Mesenchymal stem cell (in vitro differentiated cells and primary cell): ENCODE measurements around the gene JAKMIP1.

Experiments used
- DNase-seq: peaks from one replicate; pipeline ENCODE4 v3.0.0-alpha.2; 2013
- H2AFZ ChIP-seq: one replicate; pipeline ENCODE4 v1.6.1; 2013; ENCODE audit warnings: low read depth, mild to moderate bottlenecking, control low read depth, inconsistent platforms, low read length, moderate library complexity
- H2AK5ac ChIP-seq: 2 replicates; pipeline ENCODE4 v1.6.1; 2013; ENCODE audit warnings: low read length, moderate library complexity, mild to moderate bottlenecking, inconsistent platforms; ENCODE audit not compliant: severe bottlenecking
- H2BK120ac ChIP-seq: one replicate; pipeline ENCODE4 v1.6.1; 2013; ENCODE audit warnings: low read depth, mild to moderate bottlenecking, inconsistent platforms, low read length, moderate library complexity
- H2BK12ac ChIP-seq, 2 experiments: one replicate each; pipeline ENCODE4 v1.6.1; 2013; ENCODE audit warnings: inconsistent platforms in 2 of 2, low read length in 2 of 2, mild to moderate bottlenecking in 2 of 2, moderate library complexity in 2 of 2, control low read depth in 1 of 2
- H2BK15ac ChIP-seq: one replicate; pipeline ENCODE4 v1.6.1; 2013; ENCODE audit warnings: mild to moderate bottlenecking, low read depth, inconsistent platforms; ENCODE audit not compliant: poor library complexity, severe bottlenecking
- H2BK5ac ChIP-seq: 2 replicates; pipeline ENCODE4 v1.6.1; 2013; ENCODE audit warnings: low read depth, mild to moderate bottlenecking, low read length, control low read depth, inconsistent platforms; ENCODE audit not compliant: poor library complexity, severe bottlenecking
- H3K14ac ChIP-seq, 2 experiments: one replicate each; pipeline ENCODE4 v1.6.1; 2013; ENCODE audit warnings: inconsistent platforms in 2 of 2, low read length in 2 of 2, control low read depth in 1 of 2, mild to moderate bottlenecking in 1 of 2, moderate library complexity in 1 of 2
- H3K18ac ChIP-seq, 2 experiments: one replicate each; pipeline ENCODE4 v1.6.1; 2013; ENCODE audit warnings: inconsistent platforms in 2 of 2, low read length in 2 of 2, control low read depth in 1 of 2, low read depth in 1 of 2, mild to moderate bottlenecking in 1 of 2
- H3K23ac ChIP-seq, 2 experiments: one replicate each; pipeline ENCODE4 v1.6.1; 2013; ENCODE audit warnings: inconsistent platforms in 2 of 2, low read length in 2 of 2, mild to moderate bottlenecking in 2 of 2, moderate library complexity in 2 of 2, control low read depth in 1 of 2
- H3K27ac ChIP-seq: 2 replicates; pipeline ENCODE4 v1.5.1; 2013; ENCODE audit warnings: mild to moderate bottlenecking, moderate library complexity, low read length, control low read depth, inconsistent platforms; ENCODE audit not compliant: poor library complexity, severe bottlenecking
- H3K27me3 ChIP-seq, 2 experiments: 2 replicates each; pipeline versions ENCODE4 v1.6.1 to v1.7.0; 2013; ENCODE audit warnings: low read length in 2 of 2, mild to moderate bottlenecking in 2 of 2, moderate library complexity in 2 of 2, control low read depth in 1 of 2, inconsistent platforms in 1 of 2; ENCODE audit not compliant: control insufficient read depth in 1 of 2, insufficient read depth in 1 of 2
- H3K36me3 ChIP-seq, 2 experiments: 2 replicates each; pipeline versions ENCODE4 v1.6.1 to v1.7.0; 2013; ENCODE audit warnings: low read length in 2 of 2, control low read depth in 1 of 2, inconsistent platforms in 1 of 2, low read depth in 1 of 2, mild to moderate bottlenecking in 1 of 2; ENCODE audit not compliant: insufficient read depth in 2 of 2, control insufficient read depth in 1 of 2
- H3K4ac ChIP-seq, 2 experiments: one replicate each; pipeline ENCODE4 v1.6.1; 2013; ENCODE audit warnings: inconsistent platforms in 2 of 2, low read length in 2 of 2, mild to moderate bottlenecking in 2 of 2, moderate library complexity in 2 of 2, control low read depth in 1 of 2, low read depth in 1 of 2
- H3K4me1 ChIP-seq: 2 replicates; pipeline ENCODE4 v1.6.1; 2013; ENCODE audit warnings: low read depth, low read length, control low read depth; ENCODE audit not compliant: control insufficient read depth, insufficient read depth
- H3K4me2 ChIP-seq: 2 replicates; pipeline ENCODE4 v1.6.1; 2013; ENCODE audit warnings: low read length, mild to moderate bottlenecking, inconsistent platforms; ENCODE audit not compliant: poor library complexity, severe bottlenecking
- H3K4me3 ChIP-seq, 2 experiments: 2 replicates each; pipeline versions ENCODE4 v1.5.1 to v1.7.0; 2013; ENCODE audit warnings: low read length in 2 of 2, mild to moderate bottlenecking in 2 of 2, control low read depth in 1 of 2, low read depth in 1 of 2; ENCODE audit not compliant: insufficient read depth in 1 of 2
- H3K79me1 ChIP-seq: replicated peaks from 2 replicates; pipeline ENCODE4 v1.6.1; 2013; ENCODE audit warnings: mild to moderate bottlenecking, control low read depth, low read length, inconsistent platforms; ENCODE audit not compliant: poor library complexity, severe bottlenecking
- H3K9ac ChIP-seq: 2 replicates; pipeline ENCODE4 v1.7.0; 2013; ENCODE audit warnings: mild to moderate bottlenecking, low read length, moderate library complexity
- H3K9me3 ChIP-seq: 2 replicates; pipeline ENCODE4 v1.7.0; 2013; ENCODE audit warnings: mild to moderate bottlenecking, low read length; ENCODE audit not compliant: control insufficient read depth
- H4K8ac ChIP-seq: one replicate; pipeline ENCODE4 v1.6.1; 2013; ENCODE audit warnings: inconsistent platforms, mild to moderate bottlenecking, low read length, moderate library complexity
- H4K91ac ChIP-seq: one replicate; pipeline ENCODE4 v1.6.1; 2013; ENCODE audit warnings: mild to moderate bottlenecking, low read length, inconsistent platforms
- WGBS: methylation state at CpG from one replicate; pipeline ENCODE4 v1.1.7; 2013; ENCODE audit warnings: mixed read lengths; 5-methylcytosine and 5-hydroxymethylcytosine counted together

The JAKMIP1 gene

GRCh38 chr4:5984843-5985242, 215.5 kb downstream of the JAKMIP1 start:
- Histone ChIP-seq H2BK15ac (no peak overlapping the region), H2BK5ac (no peak overlapping the region), H3K79me1 (no peaks in the 10 kb centered on the region), H4K8ac (no peak overlapping the region), H3K4ac (no peak overlapping the region), H3K9ac (no peak overlapping the region), H2BK12ac (no peak overlapping the region), H3K18ac (no peak overlapping the region), H3K23ac (no peak overlapping the region), H3K9me3 (peaks cover 15% of the 10 kb centered on the region), H3K27me3 (peaks cover 0 to 21% of the 10 kb centered on the region in 2 experiments), H2AFZ (no peak overlapping the region), H3K4me3 (no peak overlapping the region), H2BK120ac (no peak overlapping the region), H3K14ac (no peak overlapping the region), H3K36me3 (no peaks in the 10 kb centered on the region), H3K4me1 (no peaks in the 10 kb centered on the region), H4K91ac (no peak overlapping the region), H3K27ac (no peak overlapping the region), H3K4me2 (no peak overlapping the region), H2AK5ac (no peak overlapping the region)
- no peak for DNase-seq

GRCh38 chr4:5982156-5982973, 218.0 kb downstream of the JAKMIP1 start:
- no peak overlapping the region for H3K9ac ChIP-seq
- H3K23ac ChIP-seq, result no peak overlapping the region
- H2BK5ac ChIP-seq, result no peak overlapping the region
- WGBS, result 80% methylated on average over 9 of the region's 9 CpGs
- no peak overlapping the region for H4K8ac ChIP-seq
- H2BK12ac ChIP-seq, result no peak overlapping the region
- no peak overlapping the region for H2AK5ac ChIP-seq
- no peaks in the 10 kb centered on the region for H3K4me1 ChIP-seq
- peaks cover 12% of the 10 kb centered on the region for H3K9me3 ChIP-seq
- H3K27me3 ChIP-seq, result peaks cover 0 to 29% of the 10 kb centered on the region in 2 experiments
- no peaks in the 10 kb centered on the region for H3K36me3 ChIP-seq
- no peak overlapping the region for H3K4ac ChIP-seq
- H4K91ac ChIP-seq, result no peak overlapping the region
- H3K4me3 ChIP-seq, result no peak overlapping the region
- no peak overlapping the region for H3K4me2 ChIP-seq
- H2AFZ ChIP-seq, result no peak overlapping the region
- DNase-seq, result no peak
- no peak overlapping the region for H3K18ac ChIP-seq
- no peak overlapping the region for H2BK15ac ChIP-seq
- H3K27ac ChIP-seq, result no peak overlapping the region
- no peak overlapping the region for H2BK120ac ChIP-seq
- H3K79me1 ChIP-seq, result no peaks in the 10 kb centered on the region
- no peak overlapping the region for H3K14ac ChIP-seq

GRCh38 chr4:5980436-5981155, 219.8 kb downstream of the JAKMIP1 start:
- Histone ChIP-seq H3K9me3 (peaks cover 12% of the 10 kb centered on the region), H2BK15ac (no peak overlapping the region), H3K4ac (no peak overlapping the region), H3K79me1 (no peaks in the 10 kb centered on the region), H2BK12ac (no peak overlapping the region), H2BK120ac (no peak overlapping the region), H4K91ac (no peak overlapping the region), H3K27ac (no peak overlapping the region), H2AK5ac (no peak overlapping the region), H3K23ac (no peak overlapping the region), H3K14ac (no peak overlapping the region), H3K18ac (no peak overlapping the region), H3K4me2 (no peak overlapping the region), H2AFZ (no peak overlapping the region), H2BK5ac (no peak overlapping the region), H3K9ac (no peak overlapping the region), H3K36me3 (no peaks in the 10 kb centered on the region), H3K4me3 (no peak overlapping the region), H4K8ac (no peak overlapping the region), H3K4me1 (no peaks in the 10 kb centered on the region), H3K27me3 (peaks cover 0 to 40% of the 10 kb centered on the region in 2 experiments)
- DNase-seq, result no peak
- 71% methylated on average over 3 of the region's 3 CpGs for WGBS

GRCh38 chr4:5979981-5980380, 220.4 kb downstream of the JAKMIP1 start:
- Histone ChIP-seq H2BK12ac (no peak overlapping the region), H3K14ac (no peak overlapping the region), H3K9ac (no peak overlapping the region), H4K91ac (no peak overlapping the region), H3K79me1 (no peaks in the 10 kb centered on the region), H3K27ac (no peak overlapping the region), H3K4me1 (no peaks in the 10 kb centered on the region), H2AFZ (no peak overlapping the region), H3K36me3 (no peaks in the 10 kb centered on the region), H2BK120ac (no peak overlapping the region), H3K27me3 (peaks cover 0 to 43% of the 10 kb centered on the region in 2 experiments), H3K9me3 (peaks cover 10% of the 10 kb centered on the region), H4K8ac (no peak overlapping the region), H2BK5ac (no peak overlapping the region), H3K18ac (no peak overlapping the region), H3K4me2 (no peak overlapping the region), H3K4me3 (no peak overlapping the region), H3K4ac (no peak overlapping the region), H2BK15ac (no peak overlapping the region), H3K23ac (no peak overlapping the region), H2AK5ac (no peak overlapping the region)
- DNase-seq, result no peak
- 33% methylated on average over 10 of the region's 11 CpGs for WGBS
